ENCODE data around the gene PRKCQ.

PRKCQ gene

GRCh38 chr10:6400331-6400730 lies 179.7 kb downstream of the PRKCQ start:
- no peak overlapping the region for H3K4me3 Mint-ChIP-seq
- DNase-seq (ENCODE audit: low spot score in 2 of 2), result no peak
- H3K9me3 Mint-ChIP-seq, result no peaks in the 10 kb centered on the region
- no peak overlapping the region for H3K27ac Mint-ChIP-seq (ENCODE audit: low read depth)
- peaks cover 9% of the 10 kb centered on the region for H3K4me1 Mint-ChIP-seq
- ATAC-seq (replicated peaks; ENCODE audit: extremely low read depth, poor library complexity, severe bottlenecking), result no peak
- H3K27me3 Mint-ChIP-seq, result no peaks in the 10 kb centered on the region
- peaks cover 9% of the 10 kb centered on the region for H3K36me3 Mint-ChIP-seq (ENCODE audit: insufficient read depth)

DNA sequence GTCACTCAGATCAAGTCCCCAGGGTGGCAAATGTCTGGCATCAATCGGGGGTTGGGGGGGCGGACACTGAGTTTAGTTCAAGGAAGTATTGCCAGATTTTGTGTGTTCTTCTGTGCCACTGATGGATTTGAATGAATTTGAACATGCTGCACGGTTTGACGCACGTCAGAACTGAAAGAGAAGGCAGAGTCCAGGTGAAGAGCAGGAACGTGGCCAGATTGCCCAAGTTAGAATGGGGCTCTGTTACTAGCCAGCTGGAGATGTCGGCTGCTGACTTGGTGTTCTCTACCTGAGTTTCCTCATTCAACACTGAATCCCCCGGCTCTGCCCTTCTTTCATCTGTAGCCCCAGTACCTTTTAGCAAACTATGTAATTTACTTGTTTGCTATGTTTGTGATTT lies 180.2 kb downstream of the PRKCQ start:
- peaks cover 6% of the 10 kb centered on the region for H3K36me3 Mint-ChIP-seq (ENCODE audit: insufficient read depth)
- no peaks in the 10 kb centered on the region for H3K9me3 Mint-ChIP-seq
- ATAC-seq (replicated peaks; ENCODE audit: extremely low read depth, poor library complexity, severe bottlenecking) (no peak), DNase-seq (ENCODE audit: low spot score in 2 of 2) (no peak)
- H3K27me3 Mint-ChIP-seq, result no peaks in the 10 kb centered on the region
- no peak overlapping the region for H3K27ac Mint-ChIP-seq (ENCODE audit: low read depth)
- no peak overlapping the region for H3K4me3 Mint-ChIP-seq
- peaks cover 9% of the 10 kb centered on the region for H3K4me1 Mint-ChIP-seq

DNA sequence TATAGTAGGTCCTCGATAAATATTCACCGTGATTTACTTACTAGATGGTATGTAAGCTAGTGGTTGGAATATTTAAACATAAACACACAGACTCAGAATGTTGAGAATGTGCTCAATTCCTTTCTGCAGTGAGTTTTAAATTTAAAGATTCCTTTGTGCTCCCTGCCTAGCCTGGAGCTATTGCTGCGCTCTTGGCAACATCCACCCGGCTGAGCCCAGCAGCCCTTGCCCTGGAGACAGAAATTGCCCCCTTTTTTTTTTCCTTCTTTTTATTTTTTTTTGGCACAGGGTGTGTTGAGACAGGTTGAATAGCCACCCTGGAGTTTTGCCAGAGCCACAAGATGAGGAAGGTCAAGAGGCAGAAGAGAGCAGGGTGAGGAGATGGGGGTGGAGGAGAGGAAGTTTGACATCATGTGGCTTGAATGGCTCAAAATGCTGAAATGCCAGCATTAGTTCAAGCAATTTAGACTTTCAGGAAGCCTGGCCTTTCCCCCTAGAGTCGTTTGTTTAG lies 180.8 kb downstream of the PRKCQ start:
- no peak overlapping the region for H3K4me3 Mint-ChIP-seq
- H3K27me3 Mint-ChIP-seq, result no peaks in the 10 kb centered on the region
- H3K4me1 Mint-ChIP-seq, result peaks cover 9% of the 10 kb centered on the region
- H3K27ac Mint-ChIP-seq (ENCODE audit: low read depth), result no peak overlapping the region
- DNase-seq (ENCODE audit: low spot score in 2 of 2) (no peak), ATAC-seq (replicated peaks; ENCODE audit: extremely low read depth, poor library complexity, severe bottlenecking) (no peak)
- H3K36me3 Mint-ChIP-seq (ENCODE audit: insufficient read depth), result peaks cover 4% of the 10 kb centered on the region
- no peaks in the 10 kb centered on the region for H3K9me3 Mint-ChIP-seq

DNA sequence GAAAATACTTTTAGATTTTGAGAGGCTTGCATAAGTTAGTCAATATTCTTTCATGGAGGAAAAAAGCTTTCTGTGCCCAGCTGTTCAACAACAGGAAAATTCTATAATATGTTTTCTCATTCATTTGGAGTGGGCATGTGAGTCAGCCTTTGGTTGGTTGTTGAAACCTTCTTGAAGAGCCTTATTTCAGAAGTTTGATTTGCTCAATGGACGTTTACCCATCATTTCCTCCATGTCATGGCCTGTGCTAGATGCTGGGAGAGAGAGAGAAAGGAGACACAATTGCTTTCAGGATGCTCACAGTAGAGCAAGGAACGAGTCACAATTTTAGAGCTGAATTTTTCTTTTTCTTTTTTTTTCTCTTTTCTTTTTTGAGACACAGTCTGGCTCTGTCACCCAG lies 181.7 kb downstream of the PRKCQ start:
- Mint-ChIP-seq H3K27ac (ENCODE audit: low read depth) (no peak overlapping the region), H3K4me3 (no peak overlapping the region), H3K27me3 (no peaks in the 10 kb centered on the region), H3K4me1 (peaks cover 9% of the 10 kb centered on the region), H3K36me3 (ENCODE audit: insufficient read depth) (peaks cover 4% of the 10 kb centered on the region), H3K9me3 (no peaks in the 10 kb centered on the region)
- DNase-seq (ENCODE audit: low spot score in 2 of 2) (no peak), ATAC-seq (replicated peaks; ENCODE audit: extremely low read depth, poor library complexity, severe bottlenecking) (no peak)

- DNase-seq (ENCODE audit: low spot score in 2 of 2), result no peak
- H3K4me3 Mint-ChIP-seq, result no peak overlapping the region
- H3K4me1 Mint-ChIP-seq, result peaks cover 2% of the 10 kb centered on the region
- H3K36me3 Mint-ChIP-seq (ENCODE audit: insufficient read depth), result peaks cover 4% of the 10 kb centered on the region
- H3K9me3 Mint-ChIP-seq, result no peaks in the 10 kb centered on the region
- no peak for ATAC-seq (replicated peaks; ENCODE audit: extremely low read depth, poor library complexity, severe bottlenecking)
- no peaks in the 10 kb centered on the region for H3K27me3 Mint-ChIP-seq
- no peak overlapping the region for H3K27ac Mint-ChIP-seq (ENCODE audit: low read depth)
Measured at GRCh38 chr10:6396652-6397051, 183.4 kb downstream of the PRKCQ start.

DNA sequence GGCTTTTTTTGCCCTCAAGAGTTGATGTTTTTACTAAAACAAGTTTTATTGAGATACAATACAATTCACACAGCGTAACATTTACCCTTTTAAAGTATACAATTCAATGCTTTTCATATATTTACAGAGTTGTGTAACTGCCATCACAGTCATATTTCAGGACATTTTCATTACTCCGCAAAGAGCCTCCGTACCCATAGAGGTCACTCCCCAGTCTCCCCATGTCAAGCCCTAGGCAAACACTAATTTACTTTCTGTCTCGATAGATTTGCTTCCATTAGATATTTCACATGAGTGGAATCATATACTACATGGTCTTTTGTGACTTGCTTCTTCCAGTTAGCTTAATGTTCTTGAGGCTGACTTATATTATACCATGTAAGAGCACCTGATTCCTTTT lies 183.8 kb downstream of the PRKCQ start:
- DNase-seq (ENCODE audit: low spot score in 2 of 2) (no peak), ATAC-seq (replicated peaks; ENCODE audit: extremely low read depth, poor library complexity, severe bottlenecking) (no peak)
- H3K27me3 Mint-ChIP-seq, result no peaks in the 10 kb centered on the region
- no peaks in the 10 kb centered on the region for H3K4me1 Mint-ChIP-seq
- H3K4me3 Mint-ChIP-seq, result no peak overlapping the region
- H3K9me3 Mint-ChIP-seq, result no peaks in the 10 kb centered on the region
- H3K36me3 Mint-ChIP-seq (ENCODE audit: insufficient read depth), result peaks cover 4% of the 10 kb centered on the region
- H3K27ac Mint-ChIP-seq (ENCODE audit: low read depth), result no peak overlapping the region

GRCh38 chr10:6395606-6396005 lies 184.5 kb downstream of the PRKCQ start:
- Mint-ChIP-seq H3K4me1 (no peaks in the 10 kb centered on the region), H3K27ac (ENCODE audit: low read depth) (no peak overlapping the region), H3K4me3 (no peak overlapping the region), H3K36me3 (ENCODE audit: insufficient read depth) (peaks cover 4% of the 10 kb centered on the region), H3K9me3 (peaks cover under 1% of the 10 kb centered on the region), H3K27me3 (no peaks in the 10 kb centered on the region)
- DNase-seq (ENCODE audit: low spot score in 2 of 2) (no peak), ATAC-seq (replicated peaks; ENCODE audit: extremely low read depth, poor library complexity, severe bottlenecking) (no peak)

GRCh38 chr10:6394084-6394483 lies 186.0 kb downstream of the PRKCQ start:
- Mint-ChIP-seq H3K9me3 (peaks cover 13% of the 10 kb centered on the region), H3K4me1 (no peaks in the 10 kb centered on the region), H3K27ac (ENCODE audit: low read depth) (no peak overlapping the region), H3K4me3 (no peak overlapping the region), H3K36me3 (ENCODE audit: insufficient read depth) (peaks cover 2% of the 10 kb centered on the region), H3K27me3 (no peaks in the 10 kb centered on the region)
- DNase-seq (ENCODE audit: low spot score in 2 of 2), result no peak
- no peak for ATAC-seq (replicated peaks; ENCODE audit: extremely low read depth, poor library complexity, severe bottlenecking)

GRCh38 chr10:6393168-6393567 lies 186.9 kb downstream of the PRKCQ start:
- no peak overlapping the region for H3K27ac Mint-ChIP-seq (ENCODE audit: low read depth)
- DNase-seq (ENCODE audit: low spot score in 2 of 2) (no peak), ATAC-seq (replicated peaks; ENCODE audit: extremely low read depth, poor library complexity, severe bottlenecking) (no peak)
- no peak overlapping the region for H3K4me3 Mint-ChIP-seq
- H3K4me1 Mint-ChIP-seq, result no peaks in the 10 kb centered on the region
- H3K9me3 Mint-ChIP-seq, result peaks cover 13% of the 10 kb centered on the region
- no peaks in the 10 kb centered on the region for H3K36me3 Mint-ChIP-seq (ENCODE audit: insufficient read depth)
- no peaks in the 10 kb centered on the region for H3K27me3 Mint-ChIP-seq

GRCh38 chr10:6390213-6390845 lies 189.7 kb downstream of the PRKCQ start:
- no peaks in the 10 kb centered on the region for H3K27me3 Mint-ChIP-seq

GRCh38 chr10:6388261-6388893 lies 191.7 kb downstream of the PRKCQ start:
- Mint-ChIP-seq H3K4me3 (no peak overlapping the region), H3K27me3 (no peaks in the 10 kb centered on the region), H3K9me3 (peaks cover 13% of the 10 kb centered on the region), H3K4me1 (no peaks in the 10 kb centered on the region), H3K27ac (ENCODE audit: low read depth) (no peak overlapping the region), H3K36me3 (ENCODE audit: insufficient read depth) (no peaks in the 10 kb centered on the region)
- no peak for ATAC-seq (replicated peaks; ENCODE audit: extremely low read depth, poor library complexity, severe bottlenecking)
- DNase-seq (ENCODE audit: low spot score in 2 of 2), result no peak

More at GRCh38 chr10:6390213-6390845, 189.7 kb downstream of the PRKCQ start:
- Mint-ChIP-seq H3K9me3 (peaks cover 13% of the 10 kb centered on the region), H3K27ac (ENCODE audit: low read depth) (no peak overlapping the region), H3K4me1 (no peaks in the 10 kb centered on the region), H3K36me3 (ENCODE audit: insufficient read depth) (no peaks in the 10 kb centered on the region), H3K4me3 (no peak overlapping the region)
- no peak for DNase-seq (ENCODE audit: low spot score in 2 of 2)
- ATAC-seq (replicated peaks; ENCODE audit: extremely low read depth, poor library complexity, severe bottlenecking), result no peak

DNA sequence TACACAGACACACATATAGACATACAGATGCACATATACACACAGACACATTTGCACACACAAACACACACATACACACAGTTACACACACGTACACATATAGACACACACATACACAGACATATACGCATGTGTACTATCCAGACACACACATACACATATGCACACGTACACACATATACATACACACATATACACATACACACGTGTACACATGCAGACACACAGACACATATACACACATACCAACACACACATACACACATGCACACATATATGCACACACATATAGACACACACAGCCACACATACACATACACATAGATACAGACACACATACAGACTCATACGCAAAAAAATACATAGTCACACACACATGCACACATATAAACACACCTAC lies 193.1 kb downstream of the PRKCQ start:
- ATAC-seq (replicated peaks; ENCODE audit: extremely low read depth, poor library complexity, severe bottlenecking) (no peak), DNase-seq (ENCODE audit: low spot score in 2 of 2) (no peak)
- Mint-ChIP-seq H3K4me1 (no peaks in the 10 kb centered on the region), H3K27me3 (no peaks in the 10 kb centered on the region), H3K9me3 (peaks cover 13% of the 10 kb centered on the region), H3K36me3 (ENCODE audit: insufficient read depth) (peaks cover 2% of the 10 kb centered on the region), H3K4me3 (no peak overlapping the region), H3K27ac (ENCODE audit: low read depth) (no peak overlapping the region)

- DNase-seq (ENCODE audit: low spot score in 2 of 2) (no peak), ATAC-seq (replicated peaks; ENCODE audit: extremely low read depth, poor library complexity, severe bottlenecking) (no peak)
- Mint-ChIP-seq H3K4me3 (no peak overlapping the region), H3K27me3 (no peaks in the 10 kb centered on the region), H3K27ac (ENCODE audit: low read depth) (no peak overlapping the region), H3K9me3 (peaks cover 14% of the 10 kb centered on the region), H3K4me1 (no peaks in the 10 kb centered on the region), H3K36me3 (ENCODE audit: insufficient read depth) (peaks cover 2% of the 10 kb centered on the region)
Measured at GRCh38 chr10:6386346-6386745, 193.7 kb downstream of the PRKCQ start.
